Cortex of kidney (tissue), 1 donor: ENCODE measurements around the gene MS4A4A.

ENCODE experiments used
- DNase-seq: peaks from one replicate; lab custom pipeline; 2025; lab: John Stamatoyannopoulos, UW

The MS4A4A gene

GRCh38 chr11:60303661-60304060 is 23.2 kb downstream of the MS4A4A start:
- DNase-seq, result no peak

GRCh38 chr11:60305906-60306619 is 25.6 kb downstream of the MS4A4A start:
- DNase-seq, result no peak

GRCh38 chr11:60307507-60308195 is 27.2 kb downstream of the MS4A4A start:
- no peak for DNase-seq

GRCh38 chr11:60310407-60310998 is 30.0 kb downstream of the MS4A4A start:
- DNase-seq, result no peak

GRCh38 chr11:60314635-60315321 is 34.3 kb downstream of the MS4A4A start:
- DNase-seq, result no peak

- no peak for DNase-seq
Observed at GRCh38 chr11:60315871-60316270, 35.4 kb downstream of the MS4A4A start.

- no peak for DNase-seq
Observed at GRCh38 chr11:60316317-60316716, 35.9 kb downstream of the MS4A4A start.

GRCh38 chr11:60318726-60319125 is 38.3 kb downstream of the MS4A4A start:
- no peak for DNase-seq

GRCh38 chr11:60321051-60321450 is 40.6 kb downstream of the MS4A4A start:
- DNase-seq, result no peak

- no peak for DNase-seq
Observed at GRCh38 chr11:60326955-60327354, 46.5 kb downstream of the MS4A4A start, which contains the start of gene MS4A6E. MS4A6E (plus strand) TSS chr11:60327255; CDS start chr11:60334896, 7,641 bp downstream.

GRCh38 chr11:60328460-60328859 is 48.0 kb downstream of the MS4A4A start:
- DNase-seq, result no peak

- no peak for DNase-seq
Observed at GRCh38 chr11:60332846-60333245, 52.4 kb downstream of the MS4A4A start.

GRCh38 chr11:60334005-60334620 is 53.6 kb downstream of the MS4A4A start:
- no peak for DNase-seq

- no peak for DNase-seq
Observed at GRCh38 chr11:60336767-60337391, 56.4 kb downstream of the MS4A4A start.

GRCh38 chr11:60338053-60338452 is 57.6 kb downstream of the MS4A4A start:
- no peak for DNase-seq

GRCh38 chr11:60339356-60339755 is 58.9 kb downstream of the MS4A4A start:
- DNase-seq, result no peak

- DNase-seq, result no peak
Observed at GRCh38 chr11:60343094-60343704, 62.7 kb downstream of the MS4A4A start.

- no peak for DNase-seq
Observed at GRCh38 chr11:60344146-60344545, 63.7 kb downstream of the MS4A4A start.

GRCh38 chr11:60345489-60345888 is 65.0 kb downstream of the MS4A4A start:
- DNase-seq, result no peak

GRCh38 chr11:60347084-60347797 is 66.8 kb downstream of the MS4A4A start:
- no peak for DNase-seq
